K562 (cell line): ENCODE measurements around the gene GPR107. TPM values are rescaled to one million over a fixed set of nuclear protein-coding genes. Genes with fewer than 3 reads are reported as not detected.

Experiments used
- ATAC-seq: fragments of 200-7000 bp; cut with Tn5 transposase; 3 replicates; pipeline ENCODE4 v1.9.1; 2020; ENCODE audit warnings: moderate library complexity
- BruUV-seq: library from RNA; stranded (reverse); fragments of 400-500 nt; replicated peaks from 2 replicates; lab custom pipeline; 2021; lab: Mats Ljungman, UMichigan
- CTCF ChIA-PET: fragments of 300-600 bp; formaldehyde crosslinking; extraction: SDS; loops from one replicate; lab custom pipeline; 2021; ENCODE audit warnings: low intra/inter-chr PET ratio; lab: Yijun Ruan, JAX
- POLR2A ChIA-PET: fragments of 300-600, 350-650 bp; sonication (Branson Sonifier 250); formaldehyde crosslinking; extraction: SDS; loops from one replicate; lab custom pipeline; 2021; ENCODE audit warnings: antibody characterized with exemption, inconsistent platforms; lab: Yijun Ruan, JAX
- DNase-seq, 4 experiments: peaks; one replicate each; pipeline versions ENCODE4 v3.0.0 to v3.0.0-alpha.2; 2011 to 2018; ENCODE audit warnings: low spot score in 3 of 4, mixed read lengths in 3 of 4; ENCODE audit errors: extremely low read depth in 1 of 4
- FAIRE-seq: peaks from 2 replicates; lab custom pipeline; 2011; peaks lifted over from hg19 to GRCh38; lab: Jason Lieb, UNC
- H2AFZ ChIP-seq: 2 replicates; pipeline ENCODE4 v1.6.0; 2011; ENCODE audit warnings: low read depth, low read length, control low read depth, inconsistent platforms
- H3K27ac ChIP-seq: fragments of 200-600 bp; 3 replicates; pipeline ENCODE4 v1.8.0; 2011; ENCODE audit warnings: low read depth, mild to moderate bottlenecking, control low read depth, inconsistent platforms, low read length, moderate library complexity, mixed read lengths; ENCODE audit errors: extremely low read depth
- H3K27me3 ChIP-seq, 2 experiments: fragments of 300-600 bp in 1 of 2; 2 replicates in 1 of 2; 3 replicates in 1 of 2; pipeline versions ENCODE4 v1.6.0 to v1.8.0; 2011; ENCODE audit warnings: inconsistent platforms in 2 of 2, low read length in 2 of 2, mild to moderate bottlenecking in 1 of 2, mixed read lengths in 1 of 2, moderate library complexity in 1 of 2; ENCODE audit not compliant: control insufficient read depth in 2 of 2, insufficient read depth in 2 of 2
- H3K36me3 ChIP-seq: fragments of 300-600 bp; 3 replicates; pipeline ENCODE4 v1.8.0; 2011; ENCODE audit warnings: mild to moderate bottlenecking, low read length, inconsistent platforms; ENCODE audit not compliant: control insufficient read depth, insufficient read depth
- H3K4me1 ChIP-seq, 2 experiments: fragments of 200-600 bp in 1 of 2; replicated peaks in 1 of 2; 2 replicates in 1 of 2; 3 replicates in 1 of 2; pipeline versions ENCODE4 v1.5.1 to v1.8.0; 2011; ENCODE audit warnings: inconsistent platforms in 2 of 2, low read length in 2 of 2, mild to moderate bottlenecking in 1 of 2, mixed read lengths in 1 of 2, moderate library complexity in 1 of 2; ENCODE audit not compliant: control insufficient read depth in 2 of 2, insufficient read depth in 2 of 2
- H3K4me2 ChIP-seq: 2 replicates; pipeline ENCODE4 v1.6.1; 2011; ENCODE audit warnings: low read length, control low read depth, inconsistent platforms, mixed read lengths; ENCODE audit not compliant: insufficient read depth
- H3K4me3 ChIP-seq: fragments of 200-600 bp; sonication (generic), shearing (Covaris generic); 2 replicates; pipeline ENCODE4 v1.5.1; 2016; ENCODE audit warnings: control low read depth, inconsistent platforms
- H3K79me2 ChIP-seq: fragments of 200-600 bp; 3 replicates; pipeline ENCODE4 v1.8.0; 2011; ENCODE audit warnings: low read length, inconsistent platforms; ENCODE audit not compliant: control insufficient read depth, insufficient read depth
- H3K9ac ChIP-seq, 2 experiments: 2 replicates each; pipeline versions ENCODE4 v1.6.0 to v1.6.1; 2011; ENCODE audit warnings: low read depth in 2 of 2, low read length in 2 of 2, control low read depth in 1 of 2, inconsistent platforms in 1 of 2, mild to moderate bottlenecking in 1 of 2, mixed read lengths in 1 of 2; ENCODE audit not compliant: insufficient read depth in 1 of 2
- H3K9me1 ChIP-seq: one replicate; pipeline ENCODE4 v1.6.0; 2011; ENCODE audit warnings: inconsistent platforms, mild to moderate bottlenecking, low read length, moderate library complexity; ENCODE audit not compliant: control insufficient read depth, insufficient read depth
- H3K9me3 ChIP-seq: replicated peaks from 2 replicates; pipeline ENCODE4 v1.5.1; 2011; ENCODE audit warnings: low read depth, low read length, inconsistent platforms; ENCODE audit not compliant: control insufficient read depth, insufficient read depth
- H4K20me1 ChIP-seq: replicated peaks from 2 replicates; pipeline ENCODE4 v1.6.1; 2011; ENCODE audit warnings: low read length, inconsistent platforms, mixed read lengths; ENCODE audit not compliant: control insufficient read depth, insufficient read depth
- ARID1B ChIP-seq: fragments of 450-650 bp; IDR thresholded peaks from 2 replicates; pipeline ENCODE4 v1.6.1; 2016; ENCODE audit warnings: antibody characterized with exemption, mild to moderate bottlenecking, inconsistent platforms
- BRF1 ChIP-seq: IDR thresholded peaks from 3 replicates; pipeline ENCODE4 v1.6.1; 2011; ENCODE audit warnings: borderline replicate concordance, mild to moderate bottlenecking; ENCODE audit not compliant: insufficient read length; ENCODE audit errors: extremely low read depth
- ELF2 ChIP-seq: fragments of 250-450 bp; sonication (Bioruptor Pico); IDR thresholded peaks from 2 replicates; pipeline ENCODE4 v1.5.0; 2021; ENCODE audit warnings: mild to moderate bottlenecking
- LCOR ChIP-seq: sonication (generic); formaldehyde crosslinking; IDR thresholded peaks from 2 replicates; pipeline ENCODE4 v1.8.0; 2022; ENCODE audit warnings: mild to moderate bottlenecking, missing genetic modification reagents
- MCM5 ChIP-seq: fragments of 450-650 bp; IDR thresholded peaks from 2 replicates; pipeline ENCODE4 v1.6.1; 2016; ENCODE audit warnings: low read depth
- RUNX1 ChIP-seq: sonication (generic); IDR thresholded peaks from 2 replicates; pipeline ENCODE4 v1.6.1; 2016; ENCODE audit warnings: antibody characterized with exemption, low read depth
- SIN3A ChIP-seq, 2 experiments: fragments of 150-350 bp in 1 of 2; IDR thresholded peaks; 2 replicates each; pipeline ENCODE4 v1.6.1; 2011 to 2016; ENCODE audit warnings: borderline replicate concordance in 2 of 2, low read depth in 2 of 2, low read length in 2 of 2, mild to moderate bottlenecking in 2 of 2, moderate library complexity in 2 of 2; ENCODE audit not compliant: control insufficient read depth in 1 of 2
- SUPT5H ChIP-seq: fragments of 450-650 bp; IDR thresholded peaks from 2 replicates; pipeline ENCODE4 v1.6.1; 2016
- ZNF232 ChIP-seq: sonication (generic); formaldehyde crosslinking; IDR thresholded peaks from 2 replicates; pipeline ENCODE4 v1.8.0; 2022; ENCODE audit warnings: mild to moderate bottlenecking, missing genetic modification reagents
- ZNF766 ChIP-seq: fragments of 200-800 bp; sonication (Bioruptor generic); conservative IDR thresholded peaks from 2 replicates; pipeline ENCODE4 v1.6.1; 2016; ENCODE audit warnings: missing genetic modification characterization, missing compliant biosample characterization
- WGBS: fragments of 100-300 bp; shearing (Covaris generic); methylation state at CpG from one replicate; pipeline ENCODE4 v1.1.6; 2016; ENCODE audit warnings: low coverage, mixed read lengths; ENCODE audit not compliant: insufficient coverage; ENCODE audit errors: missing lambda C conversion rate; 5-methylcytosine and 5-hydroxymethylcytosine counted together
- in situ Hi-C: fragments of 300-500 bp; cut with MboI; formaldehyde crosslinking; loops from 4 replicates; pipeline ENCODE4 v1.15.0; 2018; ENCODE audit warnings: inconsistent platforms, mixed read lengths
- intact Hi-C: fragments of 100-400 bp; cut with micrococcal nuclease; formaldehyde crosslinking; loops from 2 replicates; pipeline ENCODE4 v1.14.2; 2022
- polyA plus RNA-seq, 8 experiments: library from polyadenylated mRNA; depleted of rRNA in 4 of 8; stranded (reverse) in 5 of 8; unstranded in 3 of 8; fragments of >200 nt; fragmentation: Nextera tagmentation in 2 of 8; fragmentation: Illumina TruSeq in 1 of 8; extraction: Ambion mirVana in 2 of 8; extraction: Trizol in 1 of 8; gene quantifications; 2 replicates each; pipeline versions ENCODE4 v1.2.1 to v1.2.3, GENCODE V29; 2011 to 2014; ENCODE audit warnings: inconsistent platforms in 1 of 8, missing spikeins in 1 of 8
- total RNA-seq, 7 experiments: library from RNA; depleted of rRNA in 6 of 7; stranded (reverse); fragments of >200 nt in 6 of 7; fragmentation: Illumina TruSeq in 2 of 7; extraction: Trizol in 2 of 7; gene quantifications; 2 replicates each; pipeline versions ENCODE4 v1.2.1 to v1.2.3, GENCODE V29; 2011 to 2021; ENCODE audit warnings: low replicate concordance in 1 of 7
- TF ChIP-seq, protein P1 (sequence below): fragments of 250-450 bp; sonication (Bioruptor Pico); IDR thresholded peaks from 2 replicates; pipeline ENCODE4 v1.4.0; 2020; ENCODE audit warnings: mild to moderate bottlenecking, moderate library complexity
- TF ChIP-seq, protein P2 (sequence below): sonication (generic); formaldehyde crosslinking; IDR thresholded peaks from 2 replicates; pipeline ENCODE4 v1.8.0; 2022; ENCODE audit warnings: missing genetic modification reagents, mild to moderate bottlenecking, borderline replicate concordance
- TF ChIP-seq, protein P3 (sequence below): sonication (generic); IDR thresholded peaks from 2 replicates; pipeline ENCODE4 v1.6.1; 2016
- TF ChIP-seq, protein P4 (sequence below): fragments of 250-450 bp; sonication (Bioruptor Pico); IDR thresholded peaks from 2 replicates; pipeline ENCODE4 v1.4.0; 2020; ENCODE audit warnings: mild to moderate bottlenecking

The GPR107 gene
- total and polyA plus RNA-seq, 9 of the 15 experiments (the other 6 are each of a cell fraction or from before 2014, with no cell fraction given): 3.2 to 34.6 (median 14.4) TPM

DNA sequence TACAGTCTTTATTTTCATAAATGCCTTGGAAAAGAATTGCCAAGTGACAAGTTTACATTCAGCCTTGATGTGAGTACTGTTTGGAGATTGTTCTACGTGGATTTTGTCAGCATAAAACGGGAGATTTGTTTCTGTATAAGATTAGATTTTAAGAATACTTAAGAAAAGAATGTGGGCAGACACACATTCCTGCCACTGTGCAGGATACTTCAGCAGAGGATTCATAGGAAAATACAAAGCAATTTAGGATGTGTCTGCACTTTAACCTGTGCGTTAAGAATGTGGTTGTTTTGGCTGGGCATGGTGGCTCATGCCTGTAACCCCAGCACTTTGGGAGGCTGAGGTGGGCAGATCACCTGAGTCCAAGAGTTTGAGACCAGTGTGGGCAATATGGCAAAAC, 37.2 kb downstream of the GPR107 start:
- ChIA-PET CTCF (no interaction called here), POLR2A (no interaction called here)
- H3K9me3 ChIP-seq: no peaks in the 10 kb centered on the region
- BruUV-seq: no TSS peak
- no peaks in the 10 kb centered on the region for H3K79me2 ChIP-seq
- ATAC-seq (no peak), FAIRE-seq (no peak), DNase-seq (no peak)
- no peak overlapping the region for H2AFZ ChIP-seq
- H3K4me1 ChIP-seq: no peaks in the 10 kb centered on the region
- H4K20me1 ChIP-seq: no peaks in the 10 kb centered on the region
- H3K4me2 ChIP-seq: no peak overlapping the region
- peaks cover 63% of the 10 kb centered on the region for H3K36me3 ChIP-seq
- WGBS: 82% methylated on average over 3 of the region's 3 CpGs
- no peak overlapping the region for H3K4me3 ChIP-seq
- intact Hi-C loops (no loop called here), in situ Hi-C loops (no loop called here)
- no peak overlapping the region for H3K9ac ChIP-seq
- no peak overlapping the region for H3K27ac ChIP-seq
- H3K9me1 ChIP-seq: no peaks in the 10 kb centered on the region
- H3K27me3 ChIP-seq: no peaks in the 10 kb centered on the region
- TF ChIP-seq ARID1B (no peak), RUNX1 (no peak), LCOR (CRISPR knock-in tag) (no peak), SIN3A (IDR thresholded peaks at IDR 0.05; ENCODE audit: borderline replicate concordance in 2 of 2, control insufficient read depth in 1 of 2, low read depth in 2 of 2, low read length in 2 of 2) (no peak), BRF1 (no peak), ELF2 (no peak), ZNF232 (no peak), ZNF766 (no peak), SUPT5H (no peak), MCM5 (no peak)
- TF ChIP-seq, protein P1, sequence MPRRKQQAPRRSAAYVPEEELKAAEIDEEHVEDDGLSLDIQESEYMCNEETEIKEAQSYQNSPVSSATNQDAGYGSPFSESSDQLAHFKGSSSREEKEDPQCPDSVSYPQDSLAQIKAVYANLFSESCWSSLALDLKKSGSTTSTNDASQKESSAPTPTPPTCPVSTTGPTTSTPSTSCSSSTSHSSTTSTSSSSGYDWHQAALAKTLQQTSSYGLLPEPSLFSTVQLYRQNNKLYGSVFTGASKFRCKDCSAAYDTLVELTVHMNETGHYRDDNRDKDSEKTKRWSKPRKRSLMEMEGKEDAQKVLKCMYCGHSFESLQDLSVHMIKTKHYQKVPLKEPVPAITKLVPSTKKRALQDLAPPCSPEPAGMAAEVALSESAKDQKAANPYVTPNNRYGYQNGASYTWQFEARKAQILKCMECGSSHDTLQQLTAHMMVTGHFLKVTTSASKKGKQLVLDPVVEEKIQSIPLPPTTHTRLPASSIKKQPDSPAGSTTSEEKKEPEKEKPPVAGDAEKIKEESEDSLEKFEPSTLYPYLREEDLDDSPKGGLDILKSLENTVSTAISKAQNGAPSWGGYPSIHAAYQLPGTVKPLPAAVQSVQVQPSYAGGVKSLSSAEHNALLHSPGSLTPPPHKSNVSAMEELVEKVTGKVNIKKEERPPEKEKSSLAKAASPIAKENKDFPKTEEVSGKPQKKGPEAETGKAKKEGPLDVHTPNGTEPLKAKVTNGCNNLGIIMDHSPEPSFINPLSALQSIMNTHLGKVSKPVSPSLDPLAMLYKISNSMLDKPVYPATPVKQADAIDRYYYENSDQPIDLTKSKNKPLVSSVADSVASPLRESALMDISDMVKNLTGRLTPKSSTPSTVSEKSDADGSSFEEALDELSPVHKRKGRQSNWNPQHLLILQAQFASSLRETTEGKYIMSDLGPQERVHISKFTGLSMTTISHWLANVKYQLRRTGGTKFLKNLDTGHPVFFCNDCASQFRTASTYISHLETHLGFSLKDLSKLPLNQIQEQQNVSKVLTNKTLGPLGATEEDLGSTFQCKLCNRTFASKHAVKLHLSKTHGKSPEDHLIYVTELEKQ: no peak
- TF ChIP-seq, protein P2, sequence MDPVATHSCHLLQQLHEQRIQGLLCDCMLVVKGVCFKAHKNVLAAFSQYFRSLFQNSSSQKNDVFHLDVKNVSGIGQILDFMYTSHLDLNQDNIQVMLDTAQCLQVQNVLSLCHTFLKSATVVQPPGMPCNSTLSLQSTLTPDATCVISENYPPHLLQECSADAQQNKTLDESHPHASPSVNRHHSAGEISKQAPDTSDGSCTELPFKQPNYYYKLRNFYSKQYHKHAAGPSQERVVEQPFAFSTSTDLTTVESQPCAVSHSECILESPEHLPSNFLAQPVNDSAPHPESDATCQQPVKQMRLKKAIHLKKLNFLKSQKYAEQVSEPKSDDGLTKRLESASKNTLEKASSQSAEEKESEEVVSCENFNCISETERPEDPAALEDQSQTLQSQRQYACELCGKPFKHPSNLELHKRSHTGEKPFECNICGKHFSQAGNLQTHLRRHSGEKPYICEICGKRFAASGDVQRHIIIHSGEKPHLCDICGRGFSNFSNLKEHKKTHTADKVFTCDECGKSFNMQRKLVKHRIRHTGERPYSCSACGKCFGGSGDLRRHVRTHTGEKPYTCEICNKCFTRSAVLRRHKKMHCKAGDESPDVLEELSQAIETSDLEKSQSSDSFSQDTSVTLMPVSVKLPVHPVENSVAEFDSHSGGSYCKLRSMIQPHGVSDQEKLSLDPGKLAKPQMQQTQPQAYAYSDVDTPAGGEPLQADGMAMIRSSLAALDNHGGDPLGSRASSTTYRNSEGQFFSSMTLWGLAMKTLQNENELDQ (CRISPR knock-in tag): no peak
- TF ChIP-seq, protein P3, sequence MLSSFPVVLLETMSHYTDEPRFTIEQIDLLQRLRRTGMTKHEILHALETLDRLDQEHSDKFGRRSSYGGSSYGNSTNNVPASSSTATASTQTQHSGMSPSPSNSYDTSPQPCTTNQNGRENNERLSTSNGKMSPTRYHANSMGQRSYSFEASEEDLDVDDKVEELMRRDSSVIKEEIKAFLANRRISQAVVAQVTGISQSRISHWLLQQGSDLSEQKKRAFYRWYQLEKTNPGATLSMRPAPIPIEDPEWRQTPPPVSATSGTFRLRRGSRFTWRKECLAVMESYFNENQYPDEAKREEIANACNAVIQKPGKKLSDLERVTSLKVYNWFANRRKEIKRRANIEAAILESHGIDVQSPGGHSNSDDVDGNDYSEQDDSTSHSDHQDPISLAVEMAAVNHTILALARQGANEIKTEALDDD: no peak
- TF ChIP-seq, protein P4, sequence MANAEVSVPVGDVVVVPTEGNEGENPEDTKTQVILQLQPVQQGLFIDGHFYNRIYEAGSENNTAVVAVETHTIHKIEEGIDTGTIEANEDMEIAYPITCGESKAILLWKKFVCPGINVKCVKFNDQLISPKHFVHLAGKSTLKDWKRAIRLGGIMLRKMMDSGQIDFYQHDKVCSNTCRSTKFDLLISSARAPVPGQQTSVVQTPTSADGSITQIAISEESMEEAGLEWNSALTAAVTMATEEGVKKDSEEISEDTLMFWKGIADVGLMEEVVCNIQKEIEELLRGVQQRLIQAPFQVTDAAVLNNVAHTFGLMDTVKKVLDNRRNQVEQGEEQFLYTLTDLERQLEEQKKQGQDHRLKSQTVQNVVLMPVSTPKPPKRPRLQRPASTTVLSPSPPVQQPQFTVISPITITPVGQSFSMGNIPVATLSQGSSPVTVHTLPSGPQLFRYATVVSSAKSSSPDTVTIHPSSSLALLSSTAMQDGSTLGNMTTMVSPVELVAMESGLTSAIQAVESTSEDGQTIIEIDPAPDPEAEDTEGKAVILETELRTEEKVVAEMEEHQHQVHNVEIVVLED: no peak
